Measurements from ENCODE around the gene CABCOCO1.

DNA sequence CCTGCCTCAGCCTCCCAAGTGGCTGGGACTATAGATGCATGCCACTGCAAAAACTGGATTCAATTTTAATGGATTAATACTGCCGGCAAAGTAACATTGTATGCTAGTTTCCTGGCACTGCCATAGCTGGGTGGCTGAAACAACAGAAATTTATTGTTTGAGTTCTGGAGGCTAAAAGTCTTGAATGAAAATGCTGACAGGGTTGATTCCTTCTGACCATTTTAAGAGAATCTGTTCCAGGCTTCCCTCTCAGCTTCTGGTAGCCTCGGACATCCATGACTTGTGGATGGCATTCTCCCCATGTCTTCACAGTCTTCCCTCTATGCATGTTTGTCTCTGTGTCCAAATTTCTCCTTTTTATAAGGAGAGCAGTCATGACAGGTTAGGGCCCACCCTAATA lies 151.4 kb downstream of the CABCOCO1 start:
- TF ChIP-seq, protein P1, sequence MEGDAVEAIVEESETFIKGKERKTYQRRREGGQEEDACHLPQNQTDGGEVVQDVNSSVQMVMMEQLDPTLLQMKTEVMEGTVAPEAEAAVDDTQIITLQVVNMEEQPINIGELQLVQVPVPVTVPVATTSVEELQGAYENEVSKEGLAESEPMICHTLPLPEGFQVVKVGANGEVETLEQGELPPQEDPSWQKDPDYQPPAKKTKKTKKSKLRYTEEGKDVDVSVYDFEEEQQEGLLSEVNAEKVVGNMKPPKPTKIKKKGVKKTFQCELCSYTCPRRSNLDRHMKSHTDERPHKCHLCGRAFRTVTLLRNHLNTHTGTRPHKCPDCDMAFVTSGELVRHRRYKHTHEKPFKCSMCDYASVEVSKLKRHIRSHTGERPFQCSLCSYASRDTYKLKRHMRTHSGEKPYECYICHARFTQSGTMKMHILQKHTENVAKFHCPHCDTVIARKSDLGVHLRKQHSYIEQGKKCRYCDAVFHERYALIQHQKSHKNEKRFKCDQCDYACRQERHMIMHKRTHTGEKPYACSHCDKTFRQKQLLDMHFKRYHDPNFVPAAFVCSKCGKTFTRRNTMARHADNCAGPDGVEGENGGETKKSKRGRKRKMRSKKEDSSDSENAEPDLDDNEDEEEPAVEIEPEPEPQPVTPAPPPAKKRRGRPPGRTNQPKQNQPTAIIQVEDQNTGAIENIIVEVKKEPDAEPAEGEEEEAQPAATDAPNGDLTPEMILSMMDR (IDR thresholded peaks at IDR 0.05; ENCODE audit: borderline replicate concordance, extremely low read depth, low read length, poor library complexity, severe bottlenecking): no peak
- no peak for TF ChIP-seq EZH2 (IDR thresholded peaks at IDR 0.05; ENCODE audit: borderline replicate concordance, low read depth, low read length, severe bottlenecking)

All from DND-41 (cell line).